Measurements from ENCODE around the gene FAM124A. TPM values are rescaled to one million over a fixed set of nuclear protein-coding genes. Genes with fewer than 3 reads are reported as not detected.

The FAM124A gene
- polyA plus RNA-seq, 2 of the 4 experiments (the other 2 are of a cell fraction) = 1.5 to 1.6 TPM

DNA sequence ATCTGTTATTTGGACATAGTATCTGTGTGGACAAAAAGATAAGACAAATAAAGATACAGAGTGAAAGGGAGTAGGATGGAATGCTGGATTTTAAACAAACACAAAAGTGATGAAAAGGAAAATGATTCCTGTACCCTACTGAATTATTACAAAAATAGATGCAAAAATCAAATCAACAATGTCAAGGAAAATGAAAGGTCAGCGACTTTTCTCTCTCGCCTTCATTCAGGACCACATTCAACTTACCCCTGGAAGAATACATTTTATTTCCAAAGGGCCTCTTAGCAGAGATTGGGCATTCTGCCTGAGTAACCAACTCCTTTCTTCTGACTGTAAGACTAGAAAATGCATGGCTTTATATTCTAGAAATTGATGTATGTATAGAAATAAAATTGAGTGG, 28.8 kb upstream of the FAM124A start:
- ChIA-PET CTCF (interaction anchor here (1.2 to 1.5 kb wide), 2 partner anchors 10 to 93 kb away, joined by 3 to 4 read pairs; no protein-coding TSS in a partner anchor), POLR2A (no interaction called here)
- no peak overlapping the region for H3K4me3 ChIP-seq
- FAIRE-seq (no peak), ATAC-seq (no peak), DNase-seq (ENCODE audit: low read depth in 1 of 2, low spot score in 1 of 2) (no peak)
- H3K9me3 ChIP-seq = no peaks in the 10 kb centered on the region
- H3K4me2 ChIP-seq = no peak overlapping the region
- TF ChIP-seq KDM1A (IDR thresholded peaks at IDR 0.05; ENCODE audit: low read depth) = no peak
- no peak for TF ChIP-seq FOXS1 (CRISPR knock-in tag; IDR thresholded peaks at IDR 0.05)
- peak; percentile 47 for TF ChIP-seq MAFK (IDR thresholded peaks at IDR 0.05; ENCODE audit: partially characterized antibody)
- TF ChIP-seq ZC3H11A (IDR thresholded peaks at IDR 0.05) = no peak
- TF ChIP-seq JUNB (IDR thresholded peaks at IDR 0.05) = no peak
- TF ChIP-seq RFX5 (IDR thresholded peaks at IDR 0.05) = no peak
- WGBS (ENCODE audit: missing lambda C conversion rate) = 52% methylated on average over 2 of the region's 2 CpGs
- H3K27ac ChIP-seq = no peak overlapping the region
- H3K4me1 ChIP-seq = no peaks in the 10 kb centered on the region

DNA sequence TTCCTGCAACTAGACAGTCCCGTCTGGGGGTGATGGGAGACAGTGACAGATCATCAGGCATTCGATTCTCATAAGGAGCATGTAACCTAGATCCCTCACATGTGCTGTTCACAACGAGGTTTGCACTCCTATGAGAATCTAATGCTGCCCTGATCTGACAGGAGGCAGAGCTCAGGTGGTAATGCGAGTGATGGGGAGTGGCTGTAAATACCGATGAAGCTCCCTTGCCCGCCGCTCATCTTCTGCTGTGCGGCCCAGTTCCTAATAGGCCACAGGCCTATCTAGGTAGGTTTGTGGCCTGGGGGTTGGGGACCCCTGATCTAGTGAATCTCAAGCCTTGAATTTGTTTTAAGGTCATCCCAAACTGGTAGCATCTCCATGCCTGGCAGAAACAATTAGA, 27.3 kb upstream of the FAM124A start:
- no peaks in the 10 kb centered on the region for H3K4me1 ChIP-seq
- 61% methylated on average over 8 of the region's 8 CpGs for WGBS (ENCODE audit: missing lambda C conversion rate)
- TF ChIP-seq HDAC2 (IDR thresholded peaks at IDR 0.05) (no peak), FOSB (CRISPR knock-in tag; IDR thresholded peaks at IDR 0.05) (no peak), KDM5A (IDR thresholded peaks at IDR 0.05) (no peak), TP53 (CRISPR knock-in tag; IDR thresholded peaks at IDR 0.05) (no peak), EHF (CRISPR knock-in tag; IDR thresholded peaks at IDR 0.05) (no peak), HEYL (CRISPR knock-in tag; IDR thresholded peaks at IDR 0.05) (no peak), NR3C1 (IDR thresholded peaks at IDR 0.05) (no peak), PHF8 (IDR thresholded peaks at IDR 0.05; ENCODE audit: borderline replicate concordance, low read depth) (no peak), POLR2AphosphoS2 (conservative IDR thresholded peaks at IDR 0.05; ENCODE audit: low read length) (no peak), RFX5 (IDR thresholded peaks at IDR 0.05) (no peak), CEBPB (IDR thresholded peaks at IDR 0.05) (no peak), ZFP36 (IDR thresholded peaks at IDR 0.05; ENCODE audit: borderline replicate concordance, partially characterized antibody) (no peak), MAZ (IDR thresholded peaks at IDR 0.05; ENCODE audit: borderline replicate concordance, low read depth, low read length) (no peak), KDM1A (IDR thresholded peaks at IDR 0.05; ENCODE audit: low read depth) (no peak), CHD2 (IDR thresholded peaks at IDR 0.05; ENCODE audit: low read length, partially characterized antibody) (no peak), RCOR1 (IDR thresholded peaks at IDR 0.05; ENCODE audit: low read depth, low read length) (no peak)
- TF ChIP-seq, protein P1, sequence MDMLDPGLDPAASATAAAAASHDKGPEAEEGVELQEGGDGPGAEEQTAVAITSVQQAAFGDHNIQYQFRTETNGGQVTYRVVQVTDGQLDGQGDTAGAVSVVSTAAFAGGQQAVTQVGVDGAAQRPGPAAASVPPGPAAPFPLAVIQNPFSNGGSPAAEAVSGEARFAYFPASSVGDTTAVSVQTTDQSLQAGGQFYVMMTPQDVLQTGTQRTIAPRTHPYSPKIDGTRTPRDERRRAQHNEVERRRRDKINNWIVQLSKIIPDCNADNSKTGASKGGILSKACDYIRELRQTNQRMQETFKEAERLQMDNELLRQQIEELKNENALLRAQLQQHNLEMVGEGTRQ (IDR thresholded peaks at IDR 0.05) = no peak
- TF ChIP-seq, protein P2, sequence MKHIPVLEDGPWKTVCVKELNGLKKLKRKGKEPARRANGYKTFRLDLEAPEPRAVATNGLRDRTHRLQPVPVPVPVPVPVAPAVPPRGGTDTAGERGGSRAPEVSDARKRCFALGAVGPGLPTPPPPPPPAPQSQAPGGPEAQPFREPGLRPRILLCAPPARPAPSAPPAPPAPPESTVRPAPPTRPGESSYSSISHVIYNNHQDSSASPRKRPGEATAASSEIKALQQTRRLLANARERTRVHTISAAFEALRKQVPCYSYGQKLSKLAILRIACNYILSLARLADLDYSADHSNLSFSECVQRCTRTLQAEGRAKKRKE (CRISPR knock-in tag; IDR thresholded peaks at IDR 0.05; ENCODE audit: low read depth) = no peak
- TF ChIP-seq, protein P3, sequence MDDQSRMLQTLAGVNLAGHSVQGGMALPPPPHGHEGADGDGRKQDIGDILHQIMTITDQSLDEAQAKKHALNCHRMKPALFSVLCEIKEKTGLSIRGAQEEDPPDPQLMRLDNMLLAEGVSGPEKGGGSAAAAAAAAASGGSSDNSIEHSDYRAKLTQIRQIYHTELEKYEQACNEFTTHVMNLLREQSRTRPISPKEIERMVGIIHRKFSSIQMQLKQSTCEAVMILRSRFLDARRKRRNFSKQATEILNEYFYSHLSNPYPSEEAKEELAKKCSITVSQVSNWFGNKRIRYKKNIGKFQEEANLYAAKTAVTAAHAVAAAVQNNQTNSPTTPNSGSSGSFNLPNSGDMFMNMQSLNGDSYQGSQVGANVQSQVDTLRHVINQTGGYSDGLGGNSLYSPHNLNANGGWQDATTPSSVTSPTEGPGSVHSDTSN (IDR thresholded peaks at IDR 0.05) = no peak
- CTCF ChIA-PET = no interaction called here
- POLR2A ChIA-PET = no interaction called here
- H3K9me3 ChIP-seq = no peaks in the 10 kb centered on the region
- H3K27ac ChIP-seq = no peak overlapping the region
- no peak for FAIRE-seq
- no peak overlapping the region for H3K4me3 ChIP-seq
- no peak for ATAC-seq
- no peak overlapping the region for H3K4me2 ChIP-seq
- no peak for DNase-seq (ENCODE audit: low read depth in 1 of 2, low spot score in 1 of 2)

DNA sequence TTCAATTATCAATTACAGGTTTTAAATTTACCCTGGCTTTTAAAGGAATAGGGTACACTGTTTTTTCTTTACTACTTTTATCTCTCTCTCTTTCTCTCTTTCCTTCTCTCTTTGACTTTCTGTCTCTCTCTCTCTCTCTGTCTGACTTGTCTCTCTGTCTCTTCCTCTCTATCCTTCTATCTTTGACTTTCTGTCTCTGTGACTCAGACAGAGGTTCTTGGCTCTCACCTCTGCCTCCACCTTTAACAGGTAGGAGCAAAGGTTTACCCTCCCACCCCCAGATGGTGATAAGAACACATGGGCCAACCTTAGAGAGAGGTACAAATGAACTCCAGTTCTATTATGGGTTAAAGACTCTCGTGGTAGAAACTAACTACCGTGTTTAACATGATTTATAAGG, 20.3 kb upstream of the FAM124A start:
- TF ChIP-seq ZNF302 (CRISPR knock-in tag; IDR thresholded peaks at IDR 0.05) = no peak
- TF ChIP-seq TFCP2L1 (CRISPR knock-in tag; IDR thresholded peaks at IDR 0.05) = no peak
- TF ChIP-seq MAZ (IDR thresholded peaks at IDR 0.05; ENCODE audit: borderline replicate concordance, low read depth, low read length) = no peak
- no peak for TF ChIP-seq CHD4 (IDR thresholded peaks at IDR 0.05; ENCODE audit: borderline replicate concordance)
- no peak for TF ChIP-seq HOXA7 (CRISPR knock-in tag; IDR thresholded peaks at IDR 0.05)
- TF ChIP-seq HOXB13 (CRISPR knock-in tag; IDR thresholded peaks at IDR 0.05; ENCODE audit: low read depth) = no peak
- DNase-seq (ENCODE audit: low read depth in 1 of 2, low spot score in 1 of 2) = no peak
- Histone ChIP-seq H3K4me3 (no peak overlapping the region), H3K27ac (no peak overlapping the region), H3K4me1 (no peaks in the 10 kb centered on the region), H3K9me3 (no peaks in the 10 kb centered on the region), H3K4me2 (no peak overlapping the region)
- POLR2A ChIA-PET = no interaction called here
- ATAC-seq = no peak
- 25% methylated on average over 2 of the region's 2 CpGs for WGBS (ENCODE audit: missing lambda C conversion rate)
- CTCF ChIA-PET = no interaction called here
- FAIRE-seq = no peak
